Upper lobe of left lung (tissue), 6 donors: ENCODE results near the gene ZNF214. TPM values are rescaled to one million over a fixed set of nuclear protein-coding genes. Genes with fewer than 3 reads are reported as not detected.

Experiments
- ATAC-seq, 2 donors: fragments of 200-7000 bp; cut with Tn5 transposase; one replicate each; pipeline ENCODE4 v1.9.1; 2022; ENCODE audit warnings: mild to moderate bottlenecking in 2 of 2, moderate library complexity in 2 of 2; ENCODE audit not compliant: low FRiP score in 2 of 2
- DNase-seq, 2 donors: peaks; one replicate each; pipeline ENCODE4 v3.0.0-alpha.2; 2019 to 2020
- H3K27ac ChIP-seq, 4 donors: fragments of 200-600 bp; sonication (generic); one replicate each; pipeline ENCODE4 v1.5.1; 2016 to 2019
- H3K27me3 ChIP-seq, 4 donors: fragments of 200-600 bp; sonication (generic); one replicate each; pipeline ENCODE4 v1.5.1; 2017 to 2019
- H3K36me3 ChIP-seq, 4 donors: fragments of 200-600 bp; sonication (generic); one replicate each; pipeline ENCODE4 v1.5.1; 2016 to 2019
- H3K4me1 ChIP-seq, 4 donors: fragments of 200-600 bp; sonication (generic); one replicate each; pipeline ENCODE4 v1.5.1; 2018 to 2019
- H3K4me3 ChIP-seq, 4 donors: fragments of 200-600 bp; sonication (generic); one replicate each; pipeline ENCODE4 v1.5.1; 2017 to 2019; ENCODE audit warnings: mild to moderate bottlenecking in 2 of 4, moderate library complexity in 1 of 4
- H3K9me3 ChIP-seq, 4 donors: fragments of 200-600 bp; sonication (generic); one replicate each; pipeline ENCODE4 v1.5.1; 2018 to 2019
- EP300 ChIP-seq, 4 donors: sonication (generic); formaldehyde crosslinking; IDR thresholded peaks; one replicate each; pipeline ENCODE4 v1.5.1; 2017; ENCODE audit warnings: antibody characterized with exemption in 4 of 4, control low read depth in 2 of 4
- POLR2A ChIP-seq, 4 donors: fragments of 450-650 bp; IDR thresholded peaks; one replicate each; pipeline ENCODE4 v1.5.1; 2016 to 2017; ENCODE audit warnings: antibody characterized with exemption in 4 of 4, mild to moderate bottlenecking in 2 of 4
- POLR2AphosphoS5 ChIP-seq, 2 donors: sonication (generic); formaldehyde crosslinking; IDR thresholded peaks; one replicate each; pipeline ENCODE4 v1.5.1; 2017; ENCODE audit warnings: antibody characterized with exemption in 2 of 2
- WGBS, 2 donors: methylation state at CpG; one replicate each; pipeline ENCODE4 v1.1.5; 2017 to 2018; 5-methylcytosine and 5-hydroxymethylcytosine counted together
- total RNA-seq, 6 donors: library from RNA; depleted of rRNA in 4 of 6; stranded (reverse); fragments of >200 nt in 4 of 6; gene quantifications; one replicate each; pipeline versions ENCODE4 v1.1.0 to v1.2.1, GENCODE V29; 2016 to 2021
- TF ChIP-seq, protein P1 (sequence below), 6 experiments: fragments of 450-650 bp in 4 of 6; fragments of 200-600 bp in 2 of 6; sonication (generic) in 2 of 6; IDR thresholded peaks; one replicate each; pipeline ENCODE4 v1.5.1; 2016 to 2019; ENCODE audit warnings: antibody characterized with exemption in 6 of 6
- donor health status: DM: no; HTN: no; CAD: no; lungs with moderate emphysema.
- donor health status: DM: no; HTN: yes; CAD: no; lungs with severe emphysema.

Gene ZNF214
- 1 to 10 TPM in 5 of 6 donors, under 1 TPM in 1; 0.33 to 9.0 (median 2.5) TPM for total RNA-seq

DNA sequence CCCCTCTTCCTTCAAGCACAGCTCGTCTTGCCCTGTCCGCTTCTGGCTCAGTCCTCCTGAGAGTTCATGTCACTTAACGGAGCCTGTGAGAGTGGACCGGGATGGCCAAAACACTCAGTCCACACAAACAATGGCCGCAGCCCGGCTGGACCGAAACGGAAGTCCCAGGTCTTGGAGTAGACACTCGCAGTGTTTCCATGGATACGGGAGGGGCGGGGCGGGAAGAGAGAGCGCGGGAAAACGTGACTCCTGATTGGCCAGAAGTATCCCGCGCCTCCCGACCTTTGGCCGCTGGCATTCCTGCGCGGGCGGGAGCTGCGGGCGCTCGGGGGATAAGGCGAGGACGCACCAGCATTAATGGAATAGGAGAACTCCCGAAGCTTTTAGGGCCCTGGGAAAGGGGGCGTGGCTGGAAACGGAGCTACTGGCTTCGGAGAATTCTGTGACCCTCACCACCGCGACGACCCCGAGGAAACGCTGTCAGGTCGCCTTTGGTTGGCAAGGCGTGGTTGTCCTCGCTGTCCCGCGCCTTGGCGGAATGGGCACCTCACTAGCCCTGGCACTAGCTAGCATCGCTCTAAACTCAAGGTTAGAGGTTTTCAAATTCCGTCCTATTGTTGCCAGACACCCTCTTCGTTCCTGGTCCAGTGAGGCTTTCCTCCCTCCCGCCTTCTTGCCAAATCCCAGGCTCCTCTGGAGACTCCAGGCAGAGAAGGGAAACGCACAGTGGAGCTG lies at the start of gene ZNF214, which contains the start of gene NLRP14:
ZNF214 (minus strand) TSS at position 164 of the 735 bp plus-strand sequence. CDS start 17,511 bp downstream, outside the sequence.
NLRP14 (plus strand) TSS at position 297 of the 735 bp plus-strand sequence. CDS start 18,108 bp downstream, outside the sequence.
- H3K4me3 ChIP-seq, result peak within 1 kb of the TSS; percentile 32 to 61 (median 52)
- H3K27me3 ChIP-seq, result no peaks in the 10 kb centered on the region
- peak; percentile 90 to 93 for DNase-seq
- TF ChIP-seq POLR2AphosphoS5 (IDR thresholded peaks at IDR 0.05) (peak in 1 of 2 donors; percentile 22), POLR2A (IDR thresholded peaks at IDR 0.05) (no peak)
- H3K36me3 ChIP-seq, result no peaks in the 10 kb centered on the region
- H3K4me1 ChIP-seq, result peaks cover 0 to 14% (median 8%) of the 10 kb centered on the region in 4 donors
- no peaks in the 10 kb centered on the region for H3K9me3 ChIP-seq
- 4 to 5% methylated on average over 27 to 47 of the region's 47 CpGs for WGBS, 2 donors
- peak; percentile 95 to 99 for ATAC-seq
- peak within 1 kb of the TSS; percentile 49 to 81 (median 70) for H3K27ac ChIP-seq

DNA sequence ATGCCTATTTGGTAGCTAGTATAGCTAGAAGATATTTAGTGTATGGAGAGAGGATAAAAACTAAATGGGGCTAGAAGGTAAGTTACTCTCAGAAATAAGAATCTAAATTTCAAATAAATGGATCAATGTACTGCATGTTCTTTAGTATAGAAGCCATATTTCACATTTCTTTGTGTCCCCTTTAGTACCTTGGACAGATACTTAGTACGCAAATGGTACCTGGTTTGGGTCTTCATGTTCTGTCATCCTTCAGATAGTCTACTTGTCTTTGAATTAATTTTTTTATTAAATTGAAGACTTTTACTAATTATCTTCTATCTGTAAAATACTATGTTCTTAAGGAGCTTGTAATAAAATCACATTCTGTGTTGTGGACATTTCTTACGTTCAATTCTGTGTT lies 42.4 kb upstream of the ZNF214 start:
- no peak for DNase-seq
- Histone ChIP-seq H3K27ac (no peak overlapping the region), H3K4me3 (no peak overlapping the region), H3K9me3 (no peaks in the 10 kb centered on the region), H3K27me3 (no peaks in the 10 kb centered on the region), H3K4me1 (no peaks in the 10 kb centered on the region), H3K36me3 (no peaks in the 10 kb centered on the region)
- WGBS, 2 donors, result 93 to 95% methylated on average over 2 of the region's 2 CpGs
- TF ChIP-seq, protein P1, sequence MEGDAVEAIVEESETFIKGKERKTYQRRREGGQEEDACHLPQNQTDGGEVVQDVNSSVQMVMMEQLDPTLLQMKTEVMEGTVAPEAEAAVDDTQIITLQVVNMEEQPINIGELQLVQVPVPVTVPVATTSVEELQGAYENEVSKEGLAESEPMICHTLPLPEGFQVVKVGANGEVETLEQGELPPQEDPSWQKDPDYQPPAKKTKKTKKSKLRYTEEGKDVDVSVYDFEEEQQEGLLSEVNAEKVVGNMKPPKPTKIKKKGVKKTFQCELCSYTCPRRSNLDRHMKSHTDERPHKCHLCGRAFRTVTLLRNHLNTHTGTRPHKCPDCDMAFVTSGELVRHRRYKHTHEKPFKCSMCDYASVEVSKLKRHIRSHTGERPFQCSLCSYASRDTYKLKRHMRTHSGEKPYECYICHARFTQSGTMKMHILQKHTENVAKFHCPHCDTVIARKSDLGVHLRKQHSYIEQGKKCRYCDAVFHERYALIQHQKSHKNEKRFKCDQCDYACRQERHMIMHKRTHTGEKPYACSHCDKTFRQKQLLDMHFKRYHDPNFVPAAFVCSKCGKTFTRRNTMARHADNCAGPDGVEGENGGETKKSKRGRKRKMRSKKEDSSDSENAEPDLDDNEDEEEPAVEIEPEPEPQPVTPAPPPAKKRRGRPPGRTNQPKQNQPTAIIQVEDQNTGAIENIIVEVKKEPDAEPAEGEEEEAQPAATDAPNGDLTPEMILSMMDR (IDR thresholded peaks at IDR 0.05), result no peak
- TF ChIP-seq POLR2AphosphoS5 (IDR thresholded peaks at IDR 0.05), result no peak
- TF ChIP-seq POLR2A (IDR thresholded peaks at IDR 0.05), result no peak
- no peak for TF ChIP-seq EP300 (IDR thresholded peaks at IDR 0.05)
- ATAC-seq, result no peak

DNA sequence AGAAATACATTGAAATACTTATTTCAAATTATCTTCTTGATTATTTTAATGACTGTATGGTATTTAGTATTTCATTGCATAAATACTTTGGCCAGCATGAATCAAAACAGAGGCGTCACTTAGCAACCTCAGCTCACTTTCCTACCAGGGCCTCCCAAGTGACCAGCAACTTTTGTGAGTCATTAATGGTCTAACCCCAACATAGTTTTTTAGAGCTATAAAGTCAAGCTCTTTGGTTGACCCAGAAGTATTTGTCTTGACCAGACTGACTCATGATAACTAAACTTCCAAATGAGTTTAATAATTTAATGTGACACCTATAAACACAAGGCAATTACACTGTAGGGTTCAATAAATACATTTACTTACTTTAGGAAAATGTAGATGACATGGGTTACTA lies 40.7 kb upstream of the ZNF214 start:
- Histone ChIP-seq H3K27me3 (no peaks in the 10 kb centered on the region), H3K27ac (no peak overlapping the region), H3K36me3 (no peaks in the 10 kb centered on the region), H3K9me3 (no peaks in the 10 kb centered on the region), H3K4me3 (no peak overlapping the region), H3K4me1 (no peaks in the 10 kb centered on the region)
- ATAC-seq (peak in 1 of 2 donors; percentile 83), DNase-seq (no peak)
- TF ChIP-seq EP300 (IDR thresholded peaks at IDR 0.05) (no peak), POLR2AphosphoS5 (IDR thresholded peaks at IDR 0.05) (no peak), POLR2A (IDR thresholded peaks at IDR 0.05) (no peak)
- TF ChIP-seq, protein P1 (IDR thresholded peaks at IDR 0.05), result no peak
- WGBS, 2 donors, result 80 to 82% methylated on average over 1 of the region's 1 CpG

DNA sequence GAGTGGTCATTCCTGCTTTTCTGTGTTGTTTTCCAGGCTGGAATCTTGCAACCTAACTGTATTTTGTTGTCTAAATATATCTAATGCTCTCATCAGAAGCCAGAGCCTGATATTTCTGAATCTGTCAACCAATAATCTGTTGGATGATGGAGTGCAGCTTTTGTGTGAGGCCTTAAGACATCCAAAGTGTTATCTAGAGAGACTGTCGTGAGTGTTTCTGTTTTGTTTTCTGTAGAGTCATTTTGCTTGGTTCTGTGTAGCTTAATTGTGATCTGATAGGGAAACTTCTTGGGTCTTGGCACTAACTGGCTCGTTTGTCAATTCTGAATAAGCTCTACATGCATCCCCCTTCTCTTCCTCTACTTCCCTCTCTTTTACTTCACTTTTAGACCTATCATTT lies 37.5 kb upstream of the ZNF214 start:
- no peaks in the 10 kb centered on the region for H3K27me3 ChIP-seq
- no peaks in the 10 kb centered on the region for H3K36me3 ChIP-seq
- DNase-seq (no peak), ATAC-seq (peak in 1 of 2 donors; percentile 26)
- H3K27ac ChIP-seq, result peak overlapping the region in 3 of 4 donors; percentile 10 to 32 (median 21)
- WGBS, 2 donors, result 39 to 49% methylated on average over 2 of the region's 2 CpGs
- no peaks in the 10 kb centered on the region for H3K9me3 ChIP-seq
- H3K4me1 ChIP-seq, result no peaks in the 10 kb centered on the region
- H3K4me3 ChIP-seq, result no peak overlapping the region
- TF ChIP-seq POLR2A (IDR thresholded peaks at IDR 0.05) (no peak), EP300 (IDR thresholded peaks at IDR 0.05) (no peak), POLR2AphosphoS5 (IDR thresholded peaks at IDR 0.05) (no peak)
- TF ChIP-seq, protein P1 (IDR thresholded peaks at IDR 0.05), result no peak

- Histone ChIP-seq H3K4me3 (no peak overlapping the region), H3K4me1 (no peaks in the 10 kb centered on the region), H3K27me3 (no peaks in the 10 kb centered on the region), H3K9me3 (no peaks in the 10 kb centered on the region), H3K36me3 (no peaks in the 10 kb centered on the region), H3K27ac (peak overlapping the region in 1 of 4 donors; percentile 32)
- WGBS, 2 donors, result 56 to 66% methylated on average over 6 of the region's 6 CpGs
- no peak for DNase-seq
- TF ChIP-seq POLR2A (IDR thresholded peaks at IDR 0.05), result no peak
- no peak for TF ChIP-seq POLR2AphosphoS5 (IDR thresholded peaks at IDR 0.05)
- TF ChIP-seq, protein P1 (IDR thresholded peaks at IDR 0.05), result no peak
- no peak for TF ChIP-seq EP300 (IDR thresholded peaks at IDR 0.05)
- ATAC-seq, result no peak
Observed at GRCh38 chr11:7056828-7057513, 36.8 kb upstream of the ZNF214 start.
